K562 (cell line): ENCODE measurements around the gene LENEP. TPM values are rescaled to one million over a fixed set of nuclear protein-coding genes. Genes with fewer than 3 reads are reported as not detected.

Source experiments
- ASH1L ChIP-seq: fragments of 450-650 bp; IDR thresholded peaks from 2 replicates; pipeline ENCODE4 v1.6.1; 2018; ENCODE audit warnings: borderline replicate concordance, mild to moderate bottlenecking, low read depth; ENCODE audit not compliant: partially characterized antibody
- FOXP1 ChIP-seq: sonication (generic); formaldehyde crosslinking; IDR thresholded peaks from 2 replicates; pipeline ENCODE4 v1.8.0; 2022; ENCODE audit warnings: mild to moderate bottlenecking, missing genetic modification reagents
- ILF3 ChIP-seq: fragments of 450-650 bp; IDR thresholded peaks from 2 replicates; pipeline ENCODE4 v1.6.1; 2018; ENCODE audit warnings: antibody characterized with exemption, mild to moderate bottlenecking, moderate library complexity, borderline replicate concordance
- KDM1A ChIP-seq, 2 experiments: fragments of 450-650 bp; IDR thresholded peaks; 2 replicates each; pipeline ENCODE4 v1.6.1; 2016; ENCODE audit warnings: mild to moderate bottlenecking in 2 of 2
- KLF16 ChIP-seq: IDR thresholded peaks from 2 replicates; pipeline ENCODE4 v1.6.1; 2016; ENCODE audit warnings: antibody characterized with exemption
- NCOA1 ChIP-seq: fragments of 450-650 bp; IDR thresholded peaks from 2 replicates; pipeline ENCODE4 v1.6.1; 2016; ENCODE audit warnings: low read depth
- NELFE ChIP-seq: IDR thresholded peaks from 2 replicates; pipeline ENCODE4 v1.6.1; 2011; ENCODE audit warnings: mild to moderate bottlenecking; ENCODE audit not compliant: insufficient read depth, insufficient read length
- NR2C2 ChIP-seq, 2 experiments: fragments of 200-800 bp in 1 of 2; sonication (Bioruptor generic) in 1 of 2; sonication (generic) in 1 of 2; formaldehyde crosslinking in 1 of 2; IDR thresholded peaks; 2 replicates each; pipeline versions ENCODE4 v1.6.1 to v1.8.0; 2016 to 2022; ENCODE audit warnings: mild to moderate bottlenecking in 1 of 2, missing compliant biosample characterization in 1 of 2, missing genetic modification characterization in 1 of 2, missing genetic modification reagents in 1 of 2
- PHTF2 ChIP-seq: fragments of 250-450 bp; sonication (Bioruptor Pico); IDR thresholded peaks from 2 replicates; pipeline ENCODE4 v1.5.0; 2021; ENCODE audit warnings: mild to moderate bottlenecking
- SMAD4 ChIP-seq: fragments of 250-450 bp; sonication (Bioruptor Pico); conservative IDR thresholded peaks from 2 replicates; pipeline ENCODE4 v1.8.0; 2021; ENCODE audit warnings: inconsistent platforms, mild to moderate bottlenecking, moderate library complexity
- SP2 ChIP-seq: IDR thresholded peaks from 2 replicates; pipeline ENCODE4 v1.6.1; 2011; ENCODE audit warnings: mild to moderate bottlenecking, low read depth, low read length, moderate library complexity; ENCODE audit not compliant: poor library complexity, severe bottlenecking; ENCODE audit errors: extremely low read depth
- TBL1XR1 ChIP-seq, 2 experiments: IDR thresholded peaks; 2 replicates each; pipeline ENCODE4 v1.6.1; 2012; ENCODE audit warnings: improper control_type of control experiment in 2 of 2, low read length in 2 of 2, mild to moderate bottlenecking in 1 of 2
- TFAM ChIP-seq: fragments of 250-450 bp; sonication (Bioruptor Pico); conservative IDR thresholded peaks from 2 replicates; pipeline ENCODE4 v1.5.0; 2021; ENCODE audit warnings: mild to moderate bottlenecking, moderate library complexity
- TRIM24 ChIP-seq, 2 experiments: fragments of 450-650 bp; IDR thresholded peaks; 2 replicates each; pipeline ENCODE4 v1.6.1; 2016
- YBX1 ChIP-seq: fragments of 450-650 bp; IDR thresholded peaks from 2 replicates; pipeline ENCODE4 v1.7.1; 2016; ENCODE audit warnings: mild to moderate bottlenecking
- ZFPM2 ChIP-seq: fragments of 250-450 bp; sonication (Bioruptor Pico); IDR thresholded peaks from 2 replicates; pipeline ENCODE4 v1.5.1; 2022; ENCODE audit warnings: mild to moderate bottlenecking
- ZNF24 ChIP-seq: fragments of 450-650 bp; IDR thresholded peaks from 2 replicates; pipeline ENCODE4 v1.6.1; 2016
- ZNF263 ChIP-seq: sonication (generic); formaldehyde crosslinking; IDR thresholded peaks from 2 replicates; pipeline ENCODE4 v1.8.0; 2022; ENCODE audit warnings: mild to moderate bottlenecking, missing genetic modification reagents, borderline replicate concordance
- polyA plus RNA-seq, 8 experiments: library from polyadenylated mRNA; depleted of rRNA in 4 of 8; stranded (reverse) in 5 of 8; unstranded in 3 of 8; fragments of >200 nt; fragmentation: Nextera tagmentation in 2 of 8; fragmentation: Illumina TruSeq in 1 of 8; extraction: Ambion mirVana in 2 of 8; extraction: Trizol in 1 of 8; gene quantifications; 2 replicates each; pipeline versions ENCODE4 v1.2.1 to v1.2.3, GENCODE V29; 2011 to 2014; ENCODE audit warnings: inconsistent platforms in 1 of 8, missing spikeins in 1 of 8
- total RNA-seq, 7 experiments: library from RNA; depleted of rRNA in 6 of 7; stranded (reverse); fragments of >200 nt in 6 of 7; fragmentation: Illumina TruSeq in 2 of 7; extraction: Trizol in 2 of 7; gene quantifications; 2 replicates each; pipeline versions ENCODE4 v1.2.1 to v1.2.3, GENCODE V29; 2011 to 2021; ENCODE audit warnings: low replicate concordance in 1 of 7
- TF ChIP-seq, protein P1 (sequence below): fragments of 450-650 bp; IDR thresholded peaks from 2 replicates; pipeline ENCODE4 v1.6.1; 2016; ENCODE audit warnings: missing biosample characterization, missing genetic modification characterization
- TF ChIP-seq, protein P2 (sequence below): fragments of 450-650 bp; IDR thresholded peaks from 2 replicates; pipeline ENCODE4 v1.6.1; 2016
- TF ChIP-seq, protein P3 (sequence below): IDR thresholded peaks from 3 replicates; pipeline ENCODE4 v1.6.1; 2011; ENCODE audit warnings: borderline replicate concordance, mild to moderate bottlenecking; ENCODE audit not compliant: insufficient read length, insufficient read depth
- TF ChIP-seq, protein P4 (sequence below): sonication (generic); formaldehyde crosslinking; IDR thresholded peaks from 2 replicates; pipeline ENCODE4 v1.8.1; 2023; ENCODE audit warnings: mild to moderate bottlenecking, missing genetic modification reagents
- TF ChIP-seq, protein P5 (sequence below): IDR thresholded peaks from 2 replicates; pipeline ENCODE4 v1.6.1; 2016; ENCODE audit warnings: missing genetic modification characterization, missing compliant biosample characterization

LENEP gene
- total and polyA plus RNA-seq, 9 of the 15 experiments (the other 6 are each of a cell fraction or from before 2014, with no cell fraction given) = 0.23 to 0.87 (median 0.67) TPM; not detected in 5

DNA sequence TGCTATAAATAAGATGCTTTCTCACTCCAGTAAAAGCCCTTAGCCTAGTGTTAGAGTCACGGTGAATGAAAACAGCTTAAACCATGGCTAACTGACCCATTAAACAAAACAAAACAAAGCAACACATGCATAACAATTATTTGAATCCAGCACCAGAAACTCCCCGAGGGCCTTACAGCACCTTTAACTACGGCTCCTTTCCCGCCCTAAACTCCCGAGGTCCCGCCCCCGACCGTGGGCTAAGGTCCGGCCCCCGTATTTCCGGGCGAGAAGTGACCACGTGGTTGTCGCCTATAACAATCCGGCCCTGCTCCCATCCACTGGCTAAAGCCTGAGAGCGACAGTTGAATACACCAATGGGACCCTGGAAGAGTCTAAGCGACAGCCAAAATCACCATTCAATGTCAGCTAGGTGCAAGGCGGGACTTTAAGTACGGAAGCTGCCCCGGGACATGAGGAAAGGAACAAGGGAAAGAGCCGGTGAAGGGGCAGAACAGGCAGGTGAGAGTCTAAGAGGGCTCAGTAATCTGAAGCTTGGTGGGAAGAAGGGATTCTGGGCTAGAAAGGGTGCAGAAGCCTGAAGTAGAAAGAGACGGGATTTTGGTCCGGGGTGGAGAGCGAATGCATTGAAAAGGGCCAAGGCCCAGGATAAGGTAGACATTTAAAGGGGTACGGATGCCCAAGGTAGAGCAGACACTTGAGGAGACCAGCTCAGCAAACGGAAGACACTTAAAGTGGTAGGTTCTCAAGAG is 10.3 kb upstream of the LENEP start, which contains the start of gene FLAD1 (continued):
- TF ChIP-seq, protein P1, sequence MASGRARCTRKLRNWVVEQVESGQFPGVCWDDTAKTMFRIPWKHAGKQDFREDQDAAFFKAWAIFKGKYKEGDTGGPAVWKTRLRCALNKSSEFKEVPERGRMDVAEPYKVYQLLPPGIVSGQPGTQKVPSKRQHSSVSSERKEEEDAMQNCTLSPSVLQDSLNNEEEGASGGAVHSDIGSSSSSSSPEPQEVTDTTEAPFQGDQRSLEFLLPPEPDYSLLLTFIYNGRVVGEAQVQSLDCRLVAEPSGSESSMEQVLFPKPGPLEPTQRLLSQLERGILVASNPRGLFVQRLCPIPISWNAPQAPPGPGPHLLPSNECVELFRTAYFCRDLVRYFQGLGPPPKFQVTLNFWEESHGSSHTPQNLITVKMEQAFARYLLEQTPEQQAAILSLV (tag) = no peak
- TF ChIP-seq TFAM = no peak
- TF ChIP-seq ZNF263 = no peak
- no peak for TF ChIP-seq YBX1
- TF ChIP-seq TBL1XR1 (IDR thresholded peaks at IDR 0.05; ENCODE audit: low read length in 2 of 2) = no peak; a peak in 1 of 4 replicates
- TF ChIP-seq NELFE = no peak
- TF ChIP-seq, protein P2, sequence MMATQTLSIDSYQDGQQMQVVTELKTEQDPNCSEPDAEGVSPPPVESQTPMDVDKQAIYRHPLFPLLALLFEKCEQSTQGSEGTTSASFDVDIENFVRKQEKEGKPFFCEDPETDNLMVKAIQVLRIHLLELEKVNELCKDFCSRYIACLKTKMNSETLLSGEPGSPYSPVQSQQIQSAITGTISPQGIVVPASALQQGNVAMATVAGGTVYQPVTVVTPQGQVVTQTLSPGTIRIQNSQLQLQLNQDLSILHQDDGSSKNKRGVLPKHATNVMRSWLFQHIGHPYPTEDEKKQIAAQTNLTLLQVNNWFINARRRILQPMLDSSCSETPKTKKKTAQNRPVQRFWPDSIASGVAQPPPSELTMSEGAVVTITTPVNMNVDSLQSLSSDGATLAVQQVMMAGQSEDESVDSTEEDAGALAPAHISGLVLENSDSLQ = peak; percentile 100
- TF ChIP-seq NCOA1 = no peak; the same call in 1 of the 2 replicates
- TF ChIP-seq FOXP1 (CRISPR knock-in tag) = 0 out of 2 replicates have a peak, but pooled peaks have one; percentile 25
- TF ChIP-seq ZNF24 = no peak
- TF ChIP-seq NR2C2 (CRISPR knock-in tag; IDR thresholded peaks at IDR 0.05) = no peak
- peak; percentile 42 for TF ChIP-seq NR2C2 (tag; IDR thresholded peaks at IDR 0.05)
- TF ChIP-seq, protein P3, sequence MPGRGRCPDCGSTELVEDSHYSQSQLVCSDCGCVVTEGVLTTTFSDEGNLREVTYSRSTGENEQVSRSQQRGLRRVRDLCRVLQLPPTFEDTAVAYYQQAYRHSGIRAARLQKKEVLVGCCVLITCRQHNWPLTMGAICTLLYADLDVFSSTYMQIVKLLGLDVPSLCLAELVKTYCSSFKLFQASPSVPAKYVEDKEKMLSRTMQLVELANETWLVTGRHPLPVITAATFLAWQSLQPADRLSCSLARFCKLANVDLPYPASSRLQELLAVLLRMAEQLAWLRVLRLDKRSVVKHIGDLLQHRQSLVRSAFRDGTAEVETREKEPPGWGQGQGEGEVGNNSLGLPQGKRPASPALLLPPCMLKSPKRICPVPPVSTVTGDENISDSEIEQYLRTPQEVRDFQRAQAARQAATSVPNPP = no peak
- no peak; the same call in 1 of the 2 replicates for TF ChIP-seq PHTF2 (CRISPR knock-in tag)
- no peak for TF ChIP-seq ZFPM2 (CRISPR knock-in tag)
- TF ChIP-seq SMAD4 (CRISPR knock-in tag) = no peak
- TF ChIP-seq, protein P4, sequence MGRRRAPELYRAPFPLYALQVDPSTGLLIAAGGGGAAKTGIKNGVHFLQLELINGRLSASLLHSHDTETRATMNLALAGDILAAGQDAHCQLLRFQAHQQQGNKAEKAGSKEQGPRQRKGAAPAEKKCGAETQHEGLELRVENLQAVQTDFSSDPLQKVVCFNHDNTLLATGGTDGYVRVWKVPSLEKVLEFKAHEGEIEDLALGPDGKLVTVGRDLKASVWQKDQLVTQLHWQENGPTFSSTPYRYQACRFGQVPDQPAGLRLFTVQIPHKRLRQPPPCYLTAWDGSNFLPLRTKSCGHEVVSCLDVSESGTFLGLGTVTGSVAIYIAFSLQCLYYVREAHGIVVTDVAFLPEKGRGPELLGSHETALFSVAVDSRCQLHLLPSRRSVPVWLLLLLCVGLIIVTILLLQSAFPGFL (CRISPR knock-in tag) = no peak
- TF ChIP-seq KLF16 = peak; percentile 20; the same call in 1 of the 2 replicates
- TF ChIP-seq KDM1A (IDR thresholded peaks at IDR 0.05) = no peak
- peak; percentile 99 for TF ChIP-seq ASH1L
- peak in 1 of 2 experiments; percentile 7; a peak in 1 of 4 replicates for TF ChIP-seq TRIM24 (IDR thresholded peaks at IDR 0.05)
- TF ChIP-seq SP2 = peak; percentile 96
- TF ChIP-seq, protein P5, sequence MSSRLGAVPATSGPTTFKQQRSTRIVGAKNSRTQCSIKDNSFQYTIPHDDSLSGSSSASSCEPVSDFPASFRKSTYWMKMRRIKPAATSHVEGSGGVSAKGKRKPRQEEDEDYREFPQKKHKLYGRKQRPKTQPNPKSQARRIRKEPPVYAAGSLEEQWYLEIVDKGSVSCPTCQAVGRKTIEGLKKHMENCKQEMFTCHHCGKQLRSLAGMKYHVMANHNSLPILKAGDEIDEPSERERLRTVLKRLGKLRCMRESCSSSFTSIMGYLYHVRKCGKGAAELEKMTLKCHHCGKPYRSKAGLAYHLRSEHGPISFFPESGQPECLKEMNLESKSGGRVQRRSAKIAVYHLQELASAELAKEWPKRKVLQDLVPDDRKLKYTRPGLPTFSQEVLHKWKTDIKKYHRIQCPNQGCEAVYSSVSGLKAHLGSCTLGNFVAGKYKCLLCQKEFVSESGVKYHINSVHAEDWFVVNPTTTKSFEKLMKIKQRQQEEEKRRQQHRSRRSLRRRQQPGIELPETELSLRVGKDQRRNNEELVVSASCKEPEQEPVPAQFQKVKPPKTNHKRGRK = no peak
- no peak for TF ChIP-seq ILF3
